Glomerular visceral epithelial cell (primary cell): ENCODE results near the gene NPAS2.

Experiments
- DNase-seq: peaks from one replicate; pipeline ENCODE4 v3.0.0-alpha.2; 2016; ENCODE audit errors: extremely low spot score

NPAS2 gene

DNA sequence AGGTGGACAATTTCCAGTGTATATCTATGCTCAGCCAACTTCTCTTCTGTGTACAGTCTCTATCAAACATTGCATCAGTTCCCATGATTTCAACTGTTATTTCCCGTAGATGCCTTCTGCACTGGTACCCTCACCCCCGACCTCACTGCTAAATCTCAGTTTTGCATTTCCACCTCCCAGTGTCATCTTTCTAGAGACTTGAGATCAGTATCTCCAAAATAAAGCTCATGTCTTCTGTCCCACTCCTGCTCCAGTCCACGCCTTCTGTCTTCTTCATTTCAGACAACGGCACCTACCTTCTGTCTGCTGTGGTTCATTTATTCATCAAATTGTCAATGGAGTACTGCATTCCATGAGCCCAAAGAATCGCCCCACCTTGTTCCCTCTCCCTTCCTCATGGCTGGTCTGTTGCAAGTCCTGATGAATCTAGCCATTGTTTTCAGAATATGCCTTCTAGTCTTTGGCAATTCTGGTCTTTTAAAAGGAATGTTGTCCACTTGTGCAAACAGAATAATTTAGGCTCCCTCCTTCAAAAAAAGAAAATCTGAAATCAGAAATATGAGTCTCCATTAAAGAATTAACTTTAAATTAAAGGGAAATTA is 23.3 kb upstream of the NPAS2 start:
- no peak for DNase-seq

DNA sequence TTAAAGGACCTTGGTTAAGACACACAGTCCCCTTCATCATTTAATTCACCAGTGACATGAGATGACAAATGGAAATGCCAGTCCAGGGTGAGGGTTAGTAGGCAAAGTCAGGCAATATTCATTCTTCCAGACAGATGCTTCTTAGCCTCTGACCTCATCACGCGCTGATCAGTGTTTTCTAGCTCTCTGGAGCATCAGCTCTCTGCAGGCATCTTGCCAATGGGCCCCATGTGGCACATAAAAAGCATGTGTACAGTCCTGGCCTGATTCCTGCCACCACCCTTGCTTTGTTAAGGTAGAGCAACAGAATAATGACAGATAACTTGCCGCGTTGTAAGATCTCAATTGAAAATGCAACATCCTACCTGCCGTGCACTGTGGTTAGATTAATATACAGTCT is 20.3 kb upstream of the NPAS2 start:
- no peak for DNase-seq

DNA sequence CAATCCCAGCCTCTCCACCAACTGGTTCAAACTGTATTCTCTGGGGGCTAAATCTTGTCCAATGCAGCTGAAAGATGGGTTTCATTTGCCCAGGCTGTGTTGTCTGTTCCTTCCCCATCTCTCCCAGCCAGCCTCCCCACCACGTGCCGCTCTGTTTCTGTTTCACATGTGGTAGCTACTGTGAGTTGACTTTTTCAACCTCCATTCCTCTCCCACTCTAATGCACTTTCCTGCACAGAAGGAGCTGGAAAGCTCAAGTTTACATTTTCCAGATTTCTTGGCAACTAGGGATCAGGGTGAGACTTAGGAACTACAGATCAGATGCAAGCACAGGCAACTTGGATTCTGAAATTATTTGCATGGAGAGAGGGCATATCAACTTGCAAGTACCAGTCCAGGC is 19.0 kb upstream of the NPAS2 start:
- no peak for DNase-seq

DNA sequence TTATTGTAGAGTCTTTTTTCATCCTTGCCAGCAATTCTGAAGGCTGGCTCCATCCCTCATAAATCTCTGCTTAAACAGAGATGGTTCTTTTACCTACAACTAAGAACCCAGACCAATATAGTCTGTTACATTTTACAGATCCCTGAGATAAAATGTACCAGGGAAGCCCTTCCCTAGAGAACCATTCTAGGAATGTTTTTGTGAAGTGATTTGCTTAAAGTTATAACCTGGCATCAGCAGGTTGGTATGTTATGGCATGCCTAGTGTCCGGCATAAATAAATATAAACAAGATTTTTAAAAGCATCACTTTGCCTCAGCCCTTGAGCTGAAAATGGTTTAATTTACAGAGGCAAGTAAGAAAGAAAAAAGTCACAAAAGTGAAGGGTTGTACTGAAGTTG is 18.5 kb upstream of the NPAS2 start:
- no peak for DNase-seq

DNA sequence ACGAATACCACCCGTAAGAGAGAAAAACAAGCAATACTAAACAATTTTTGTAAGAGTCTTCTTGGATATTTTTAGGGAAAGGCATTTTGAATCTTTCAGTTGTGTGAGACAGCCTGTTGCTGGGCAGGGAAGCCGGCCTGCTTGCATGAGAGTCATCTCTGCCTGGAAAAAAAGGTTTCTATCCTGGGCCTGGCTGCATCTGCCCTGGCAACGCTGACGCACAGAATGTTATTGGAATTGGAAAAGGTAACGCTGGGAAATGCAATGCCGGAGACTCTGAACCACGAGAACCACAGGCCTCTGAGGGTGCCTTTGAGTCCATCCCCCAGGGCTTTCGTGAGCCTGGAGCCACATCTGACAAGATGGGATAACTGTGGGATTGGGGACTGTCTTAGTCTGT is 17.9 kb upstream of the NPAS2 start:
- DNase-seq, result no peak

DNA sequence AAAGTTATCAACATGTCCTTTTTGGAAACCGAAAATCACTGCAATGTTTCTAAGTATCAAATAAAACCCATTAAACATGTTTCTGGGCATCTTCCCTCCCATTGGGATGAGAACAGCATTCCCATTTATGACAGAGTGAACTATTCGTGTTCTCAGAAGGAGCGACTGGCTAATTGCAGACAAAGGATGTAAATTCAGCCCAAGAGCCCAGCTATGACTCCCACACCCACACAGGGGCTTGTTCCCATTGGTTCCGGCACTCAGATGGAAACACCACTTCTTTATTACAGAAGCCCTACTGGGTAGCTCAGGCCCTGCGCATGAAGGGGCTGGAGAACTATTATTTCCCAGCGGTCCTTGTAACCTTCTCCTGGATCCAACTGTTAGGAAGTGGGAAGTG is 16.6 kb upstream of the NPAS2 start:
- no peak for DNase-seq

DNA sequence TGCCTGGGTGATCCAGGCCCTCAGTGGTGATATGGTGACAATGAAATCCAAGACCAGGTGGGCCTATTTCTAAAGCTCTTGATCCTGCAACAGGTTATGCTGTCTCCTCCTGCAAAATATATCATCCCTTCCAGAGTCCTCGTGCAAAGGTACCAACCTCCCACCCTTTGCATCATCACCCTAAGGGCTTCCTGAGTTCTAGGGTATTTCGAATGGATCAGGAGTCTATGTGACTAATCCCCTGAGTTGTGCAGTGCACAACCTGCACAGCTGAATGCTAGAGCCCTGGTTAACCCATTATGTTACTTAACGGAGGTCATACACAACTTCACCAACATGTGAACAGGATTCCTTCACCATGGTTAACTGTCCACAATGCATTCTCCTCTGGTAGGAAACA is 13.4 kb upstream of the NPAS2 start:
- DNase-seq, result no peak

DNA sequence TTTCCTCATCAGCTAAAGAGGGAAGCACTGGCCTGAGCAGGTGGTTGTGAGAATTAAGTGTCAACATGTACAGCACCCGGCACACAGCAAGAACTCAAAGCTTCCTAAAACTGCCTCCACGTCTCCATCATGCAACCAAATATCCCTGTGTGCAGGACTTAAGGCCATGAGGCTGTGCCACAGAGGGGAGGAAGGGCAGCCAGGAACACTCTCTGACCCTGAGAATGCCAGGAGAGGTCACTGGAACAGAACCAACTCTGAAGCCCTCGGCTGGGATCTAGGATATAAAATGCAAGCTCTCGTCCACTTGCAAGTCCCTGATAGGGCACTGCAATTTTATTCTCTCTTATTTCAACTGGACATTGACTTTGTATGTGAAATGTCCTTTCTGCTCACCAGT is 12.2 kb upstream of the NPAS2 start:
- DNase-seq, result no peak

DNA sequence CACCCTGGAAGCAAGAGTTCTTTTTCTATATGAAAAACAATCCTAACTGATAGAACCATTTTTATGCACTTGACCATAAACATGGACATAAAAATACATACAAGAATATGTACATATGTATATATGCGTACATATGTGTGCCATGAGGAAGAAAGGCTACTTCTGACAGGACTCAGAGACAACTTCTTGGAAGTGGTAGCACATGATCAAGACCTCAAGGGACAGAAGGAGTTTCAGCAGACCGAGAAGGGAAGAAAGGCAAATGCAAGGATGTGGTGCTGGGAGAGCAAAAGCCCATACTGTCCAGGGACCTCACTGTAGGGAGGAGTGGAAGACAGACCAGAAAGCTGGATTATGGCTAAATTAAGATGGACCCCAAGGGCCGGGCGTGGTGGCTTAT is 11.4 kb upstream of the NPAS2 start:
- DNase-seq, result no peak

DNA sequence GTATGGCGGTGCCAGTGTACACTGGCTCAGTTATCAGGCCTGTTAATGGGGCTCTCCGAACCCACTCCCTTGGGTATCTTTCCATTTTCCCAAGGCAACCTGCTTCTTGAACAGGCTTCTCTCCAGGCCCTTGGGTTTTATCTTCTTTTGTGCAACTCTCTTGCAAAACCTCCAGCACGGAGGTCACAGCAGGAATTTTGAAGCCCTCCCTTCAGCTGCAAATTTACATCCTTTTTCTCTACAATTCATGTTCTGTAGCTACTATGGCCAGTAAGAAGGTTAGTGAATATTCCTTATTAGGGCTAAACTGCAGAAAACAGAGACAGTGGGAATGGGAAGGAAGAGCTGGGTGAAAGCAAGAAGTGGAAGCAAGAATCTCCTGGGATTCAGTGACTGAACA is 10.4 kb upstream of the NPAS2 start:
- DNase-seq, result no peak

DNA sequence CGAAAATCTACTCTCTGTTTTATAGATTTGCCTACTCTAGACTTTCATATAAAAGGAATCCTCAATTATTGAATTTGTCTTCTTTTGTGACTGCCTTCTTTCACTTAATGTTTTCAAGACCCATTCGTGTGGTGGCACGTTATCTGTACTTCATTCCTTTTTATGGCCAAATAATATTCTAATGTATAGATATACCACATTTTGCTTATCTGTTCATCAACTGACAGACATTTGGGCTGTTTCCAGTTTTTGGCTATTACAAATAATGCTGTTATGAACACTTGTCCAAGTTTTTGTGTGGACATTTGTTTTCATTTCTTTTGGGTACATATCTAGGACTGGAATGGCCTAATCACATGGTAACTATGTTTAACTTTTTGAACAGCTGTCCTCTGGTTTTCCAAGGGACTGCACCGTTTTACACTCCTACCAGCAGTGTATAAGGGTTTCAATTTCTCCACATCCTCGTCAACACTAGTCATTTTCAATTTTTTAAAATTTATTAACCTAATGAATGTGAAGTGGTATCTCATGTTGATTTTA is 9.3 kb upstream of the NPAS2 start:
- DNase-seq, result no peak

DNA sequence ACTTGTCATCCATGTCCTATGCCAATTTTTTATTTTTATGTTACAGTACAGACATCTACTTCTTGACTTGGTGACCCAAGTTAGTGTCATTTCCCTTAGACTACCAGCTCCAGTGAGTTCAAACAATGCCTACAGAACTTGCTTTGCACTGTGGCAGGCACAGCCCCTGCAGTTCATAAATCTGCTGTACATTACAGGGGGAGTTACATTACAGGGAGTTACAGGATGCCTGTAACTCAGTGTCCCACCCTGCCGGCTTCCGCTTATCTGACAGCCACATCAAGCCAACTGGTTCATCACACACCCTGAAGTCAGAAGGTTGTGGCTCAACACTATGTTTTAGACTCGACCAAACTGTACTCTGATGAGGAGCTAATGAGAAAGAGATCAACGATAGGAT is 7.8 kb upstream of the NPAS2 start:
- DNase-seq, result no peak

DNA sequence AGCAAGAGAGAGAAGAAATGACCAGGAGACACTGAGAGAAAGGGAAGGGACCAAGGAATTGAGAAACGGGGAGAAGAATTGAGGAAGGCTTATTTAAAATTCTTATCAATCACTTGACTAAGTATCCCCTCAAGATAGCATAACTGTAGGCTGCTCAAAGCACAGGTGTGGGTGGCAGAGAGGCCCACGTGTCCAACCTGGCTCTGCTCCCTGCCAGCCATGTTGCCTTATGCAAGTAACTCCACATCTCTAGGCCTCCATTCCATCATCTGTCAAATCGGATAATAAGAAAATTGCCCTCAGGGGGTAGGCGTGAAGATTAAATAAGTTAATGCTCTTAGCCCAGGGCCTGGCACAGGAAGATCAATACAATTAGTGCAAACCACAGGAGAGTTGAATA is 7.4 kb upstream of the NPAS2 start:
- DNase-seq, result no peak

DNA sequence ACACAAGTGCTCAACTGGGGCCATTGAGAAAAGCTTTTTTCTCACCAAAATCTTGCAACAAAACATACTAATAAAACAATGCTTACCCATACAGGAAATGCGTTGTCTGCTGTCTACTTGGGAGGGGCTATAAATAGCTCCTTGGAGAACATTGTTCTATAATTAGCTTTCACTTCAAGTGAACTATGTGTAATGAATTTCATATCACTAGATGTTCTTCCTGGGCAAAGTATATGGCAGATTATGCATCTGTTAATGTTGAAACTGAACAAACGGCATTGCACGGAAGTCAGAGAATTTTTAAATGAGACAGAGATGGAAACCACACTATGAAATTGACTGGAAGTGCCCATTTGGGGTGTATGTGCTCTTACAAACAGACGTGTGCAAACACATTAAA is 6.4 kb upstream of the NPAS2 start:
- no peak for DNase-seq

DNA sequence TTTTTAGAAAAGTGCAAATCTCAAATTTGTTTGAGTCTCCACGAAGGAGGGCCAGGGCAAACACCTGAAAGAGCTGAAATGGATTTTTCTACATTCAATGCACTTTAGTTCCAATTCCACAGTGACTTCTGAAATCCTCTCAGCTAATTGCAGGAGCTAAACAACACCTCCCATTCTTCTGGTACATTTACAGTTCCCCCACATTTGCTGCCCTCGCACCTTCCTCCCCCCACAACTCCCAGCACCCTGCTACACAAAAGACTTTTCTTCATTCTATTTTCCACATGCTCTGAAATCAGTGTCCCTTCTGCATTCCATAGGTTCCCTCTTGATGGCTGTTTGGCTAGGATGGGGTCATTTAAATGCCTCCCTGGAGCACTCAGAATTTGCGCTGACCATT is 5.9 kb upstream of the NPAS2 start:
- DNase-seq, result no peak

DNA sequence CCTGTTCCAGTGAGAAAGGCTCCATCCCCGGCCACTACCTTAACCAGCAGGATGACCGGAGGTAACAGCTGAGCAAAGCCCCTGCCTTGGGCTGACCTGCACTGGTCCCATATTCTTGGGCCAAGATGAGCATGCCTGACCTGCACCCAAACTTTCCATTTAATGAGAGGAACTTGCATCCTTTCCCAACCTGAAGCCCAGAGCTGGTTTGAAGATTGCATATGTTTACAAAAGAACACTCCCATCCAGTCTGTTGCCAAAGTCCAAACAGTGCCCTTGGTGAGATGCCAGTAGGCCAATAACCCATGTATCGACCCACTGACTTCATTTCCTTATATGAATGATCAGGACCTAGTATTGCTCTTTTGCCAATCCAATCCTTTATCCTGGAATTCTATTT is 5.5 kb upstream of the NPAS2 start:
- DNase-seq, result no peak

DNA sequence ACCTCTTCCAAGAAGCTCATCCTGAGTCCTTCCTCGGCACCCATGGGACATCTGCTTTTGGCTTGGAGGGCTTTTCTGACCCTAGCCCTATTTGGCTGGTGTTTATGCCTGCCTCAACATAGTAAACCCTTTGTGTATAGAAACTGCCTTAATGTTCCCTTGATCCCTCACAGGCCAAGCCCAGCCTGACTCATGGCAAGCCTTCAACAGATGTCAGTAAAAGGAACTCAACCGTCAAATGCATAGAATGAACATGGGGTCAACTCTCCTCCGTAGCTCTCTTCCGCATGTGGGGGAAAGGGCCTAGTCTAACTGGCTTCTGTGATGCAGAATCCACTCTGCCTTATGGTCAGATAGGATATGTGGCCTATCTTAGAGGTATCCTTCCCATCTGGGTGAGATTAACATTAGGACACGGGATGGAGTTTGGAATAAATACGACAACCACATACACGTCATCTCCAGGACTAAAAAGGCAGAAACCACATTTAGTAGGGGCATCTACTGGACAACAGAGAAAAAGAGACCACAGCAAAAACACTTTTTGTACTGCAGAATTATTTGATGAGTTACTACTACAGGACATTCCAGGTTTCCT is 2.5 kb upstream of the NPAS2 start:
- no peak for DNase-seq

DNA sequence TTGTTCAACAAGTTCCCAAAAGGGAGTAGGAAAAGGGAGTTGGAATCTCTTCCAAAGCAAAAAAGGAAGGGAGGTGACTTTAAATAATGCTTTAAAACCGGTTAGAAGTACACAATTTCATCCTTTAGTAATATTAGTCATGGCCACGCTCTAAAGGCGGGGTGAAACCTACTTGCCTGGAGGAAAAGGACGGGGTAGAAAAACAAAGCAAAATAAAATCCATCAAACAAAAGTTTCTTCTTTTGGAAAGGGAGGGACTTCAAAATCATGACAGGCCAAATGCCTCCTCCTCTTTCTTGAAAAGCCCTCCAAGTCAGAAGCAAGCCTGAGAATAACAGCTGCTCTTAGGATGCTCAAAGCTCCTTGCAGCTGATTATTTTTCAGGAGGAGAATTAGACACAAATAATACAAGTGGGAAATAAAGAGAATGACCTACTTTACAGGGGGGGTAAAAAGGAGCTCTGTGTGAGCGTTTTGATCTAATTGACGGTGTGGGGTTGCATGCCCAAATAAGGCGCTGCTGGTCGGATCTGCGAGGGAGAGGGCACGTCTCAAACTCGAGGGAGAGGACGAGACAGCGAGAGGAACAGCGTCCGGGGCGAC is 1.8 kb upstream of the NPAS2 start:
- DNase-seq, result no peak

DNA sequence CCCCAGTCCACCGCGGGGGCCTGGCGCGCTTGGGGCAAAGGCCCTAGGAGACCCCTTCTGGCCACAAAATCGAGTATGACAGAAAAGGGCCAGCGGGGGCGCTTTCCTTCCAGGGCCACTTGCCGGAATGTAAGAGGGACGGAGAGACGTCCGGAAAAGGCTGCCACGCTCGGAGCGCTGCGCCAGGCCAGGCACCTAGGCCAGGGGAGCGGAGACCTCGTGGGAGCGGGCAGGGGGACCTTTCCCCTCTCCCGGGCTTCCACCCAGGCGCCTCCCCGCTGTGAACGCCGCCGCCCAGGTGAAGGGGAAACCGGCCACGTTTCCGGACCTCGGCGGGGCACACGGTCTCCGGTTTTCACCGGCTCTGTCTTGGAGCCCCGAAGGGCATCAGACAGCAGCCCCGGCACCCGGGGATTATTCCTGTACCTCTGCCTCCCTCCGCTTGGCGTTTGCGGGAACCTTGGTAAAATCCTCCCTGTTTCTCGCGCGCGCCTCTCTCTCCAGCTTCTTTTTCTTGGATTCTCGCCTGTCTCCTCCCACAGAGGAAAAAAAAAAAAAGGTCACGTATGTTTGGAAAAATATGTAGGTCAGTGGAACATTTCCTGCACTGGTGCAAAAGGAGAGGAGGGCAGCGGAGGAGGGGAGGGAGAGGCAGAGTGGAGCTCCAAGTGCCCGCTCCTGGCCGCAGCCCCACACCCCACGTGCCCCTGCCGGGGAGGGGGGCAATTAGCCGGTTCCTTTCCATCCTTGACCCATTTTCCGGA is 1.2 kb upstream of the NPAS2 start:
- DNase-seq, result peak; percentile 47

DNA sequence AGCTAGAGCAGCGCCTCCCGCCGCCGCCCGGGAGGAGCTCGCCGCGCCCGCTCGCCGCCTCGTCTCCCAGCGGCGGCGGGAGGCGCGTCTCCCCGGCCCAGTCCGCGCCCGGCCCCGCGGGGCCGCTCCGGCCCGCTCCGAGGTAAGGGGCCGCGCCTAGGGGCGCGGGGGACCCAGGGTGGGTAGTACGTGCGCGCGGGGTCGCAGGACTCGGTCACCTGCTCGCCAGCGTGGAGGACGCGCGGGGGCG is 259 bp downstream of the NPAS2 start:
- DNase-seq, result no peak

DNA sequence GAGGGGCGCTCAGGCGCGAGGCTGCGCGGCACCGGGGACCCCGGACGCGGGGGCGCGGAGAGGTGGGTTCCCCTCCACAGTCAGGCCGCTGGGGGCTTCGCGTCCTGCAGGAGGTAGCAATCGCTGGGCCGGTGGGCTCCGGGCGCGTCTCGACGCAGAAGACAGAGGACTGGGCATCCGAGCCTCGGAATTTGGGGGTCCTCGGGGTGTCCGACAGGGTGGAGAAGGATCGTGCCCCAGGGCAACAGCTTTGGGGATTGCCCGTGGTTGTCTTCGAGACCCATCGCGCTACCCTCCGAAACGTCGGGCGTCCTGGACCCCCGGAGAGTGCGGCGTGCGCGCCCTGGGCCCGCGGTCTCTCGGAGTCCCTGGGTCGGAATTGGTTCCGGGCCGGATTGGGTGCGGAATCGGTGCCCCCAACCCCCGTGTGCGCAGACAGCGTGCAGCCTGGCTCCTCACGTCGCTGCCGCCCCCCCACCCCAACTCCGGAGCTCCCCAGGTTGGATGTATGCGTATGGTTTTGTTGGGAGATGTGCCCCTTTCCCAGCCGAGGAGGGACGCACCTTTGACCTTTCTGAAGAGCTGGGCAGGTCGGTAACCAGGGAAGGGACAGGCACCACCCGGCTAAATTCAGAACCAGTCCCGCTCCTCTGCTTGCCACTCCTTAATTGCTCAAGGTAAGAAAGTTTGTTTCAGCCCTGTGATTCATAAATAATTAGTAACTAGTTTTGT is 750 bp downstream of the NPAS2 start:
- DNase-seq, result no peak

DNA sequence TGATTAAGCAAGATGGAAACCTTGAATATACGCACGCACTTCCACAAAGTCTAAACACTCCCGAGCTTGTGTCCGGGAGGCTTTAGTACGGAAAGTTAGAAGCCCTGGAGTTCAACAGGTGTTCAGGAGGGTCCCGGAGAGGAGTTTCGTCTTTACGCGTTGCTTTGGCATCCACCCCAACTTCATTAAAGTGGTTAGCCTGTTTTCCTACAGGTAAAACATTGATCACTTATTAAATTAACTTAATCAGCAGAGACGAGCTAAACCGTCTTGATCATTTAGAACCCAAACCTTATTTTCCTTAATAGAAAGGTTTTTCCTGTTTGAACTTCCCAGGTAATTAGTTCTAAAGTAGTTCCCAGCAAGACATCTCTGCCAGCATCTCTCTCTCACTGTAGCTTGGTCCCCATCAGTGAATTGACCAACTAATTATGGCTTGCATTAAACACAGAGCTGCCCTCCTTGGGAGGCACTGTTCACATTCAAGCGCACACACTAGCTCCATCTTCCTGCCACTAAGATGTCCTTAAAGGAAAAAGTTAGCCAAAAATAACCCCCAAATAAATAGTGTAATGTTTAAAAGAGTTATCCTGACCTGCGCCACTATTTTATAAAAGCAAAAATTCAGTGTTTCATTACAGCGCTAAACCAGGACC is 1.4 kb downstream of the NPAS2 start:
- no peak for DNase-seq
